Measurements from ENCODE around the gene SMURF1.

SMURF1 gene

GRCh38 chr7:98988641-98989040, 155.3 kb downstream of the SMURF1 start:
- no peak for DNase-seq (ENCODE audit: low spot score)

GRCh38 chr7:98985945-98986344, 158.0 kb downstream of the SMURF1 start:
- DNase-seq (ENCODE audit: low spot score) = no peak

- DNase-seq (ENCODE audit: low spot score) = no peak
Observed at GRCh38 chr7:98985406-98985805, 158.5 kb downstream of the SMURF1 start.

- no peak for DNase-seq (ENCODE audit: low spot score)
Observed at GRCh38 chr7:98984126-98984525, 159.8 kb downstream of the SMURF1 start.

- no peak for DNase-seq (ENCODE audit: low spot score)
Observed at GRCh38 chr7:98982686-98983085, 161.2 kb downstream of the SMURF1 start.

- no peak for DNase-seq (ENCODE audit: low spot score)
Observed at GRCh38 chr7:98981701-98982100, 162.2 kb downstream of the SMURF1 start.

GRCh38 chr7:98978672-98979071, 165.2 kb downstream of the SMURF1 start:
- DNase-seq (ENCODE audit: low spot score) = no peak
